GM12892 (cell line): ENCODE measurements around the gene NUDT14.

ENCODE experiments used
- POLR2A ChIP-seq: IDR thresholded peaks from 2 replicates; pipeline ENCODE4 v1.6.1; 2011; ENCODE audit warnings: low read depth, low read length, control low read depth
- POLR2AphosphoS5 ChIP-seq: IDR thresholded peaks from 2 replicates; pipeline ENCODE4 v1.6.1; 2011; ENCODE audit warnings: low read depth, low read length, control low read depth
- TAF1 ChIP-seq: IDR thresholded peaks from 2 replicates; pipeline ENCODE4 v1.6.1; 2011; ENCODE audit warnings: low read depth, mild to moderate bottlenecking, control low read depth, low read length, borderline replicate concordance

DNA sequence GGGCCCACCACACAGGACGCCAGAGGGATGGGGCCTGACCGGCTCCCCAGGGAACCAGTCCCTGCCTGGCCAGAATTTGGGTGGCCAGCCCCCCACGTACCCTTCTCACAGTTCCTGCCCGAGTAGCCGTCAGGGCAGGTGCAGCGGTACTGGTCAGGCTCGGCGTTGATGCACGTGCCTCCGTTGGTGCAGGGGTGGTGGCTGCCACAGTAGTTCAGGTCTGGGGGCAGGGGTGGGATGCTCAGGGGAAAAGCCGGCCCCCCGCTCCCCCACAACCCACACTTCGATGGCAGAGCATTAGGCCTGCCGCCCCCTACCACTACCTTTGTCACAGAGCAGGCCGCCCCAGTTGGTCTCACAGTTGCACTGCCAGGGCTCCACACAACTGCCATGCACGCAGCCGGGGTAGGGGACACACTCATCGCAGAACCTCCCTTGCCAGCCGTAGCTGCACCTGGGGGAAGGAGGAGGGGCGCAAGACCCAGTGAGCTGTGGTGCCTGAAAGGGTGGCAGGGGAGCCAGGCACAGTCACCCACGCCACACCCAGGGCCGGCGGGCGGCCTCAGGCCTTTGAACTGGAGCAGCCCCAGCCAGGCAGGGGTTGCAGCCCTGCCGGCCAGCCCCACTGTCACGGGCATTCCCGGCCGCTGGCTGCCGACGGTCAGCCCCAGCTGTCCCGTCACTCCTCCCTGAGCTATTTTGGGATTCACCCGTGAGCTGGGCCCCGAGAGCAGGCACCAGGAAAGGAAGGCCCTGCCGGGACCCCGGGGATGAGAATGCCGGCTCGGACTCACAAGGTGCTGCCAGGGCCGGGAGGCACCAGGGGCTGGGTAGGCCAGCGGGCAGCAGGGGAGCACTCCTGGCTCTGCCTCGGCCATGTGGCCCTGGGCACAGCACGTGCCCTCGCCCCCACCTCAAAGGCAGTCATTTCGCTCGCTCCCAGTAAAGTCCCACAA lies 29.0 kb downstream of the NUDT14 start:
- no peak for TF ChIP-seq POLR2AphosphoS5
- TF ChIP-seq TAF1: no peak
- TF ChIP-seq POLR2A: no peak
